ENCODE measurements around the gene SNN. TPM values are rescaled to one million over a fixed set of nuclear protein-coding genes. Genes with fewer than 3 reads are reported as not detected.

SNN gene
- total RNA-seq = 4.9 and 5.8 TPM in 2 replicates

GRCh38 chr16:11667824-11668622 lies at the start of gene SNN:
Gene SNN (plus strand): TSS chr16:11668455. CDS start chr16:11676060, 7,605 bp downstream.

Other genes with a start within 250 kb of the SNN start
- gene LITAF, start 81.5 kb upstream of the SNN start, total RNA-seq = 89.9 and 93.6 TPM in 2 replicates
- 43.5 and 54.6 TPM in 2 replicates for gene TXNDC11, start 74.4 kb downstream of the SNN start, total RNA-seq
- gene ZC3H7A, start 128.8 kb downstream of the SNN start, total RNA-seq = 22.2 and 28.5 TPM in 2 replicates
- 90.8 and 133 TPM in 2 replicates for gene RSL1D1, start 183.1 kb downstream of the SNN start, total RNA-seq
- gene GSPT1, start 247.5 kb downstream of the SNN start, total RNA-seq = 79.0 and 92.5 TPM in 2 replicates